ENCODE results near the gene MAGOHB.
"Not testable (repeated sequence)": the region's sequence is repeated elsewhere in the genome, so short reads cannot be mapped to it uniquely, and the experiment has no call there.

The MAGOHB gene

GRCh38 chr12:10574307-10574706, 39.1 kb downstream of the MAGOHB start:
- TF ChIP-seq EZH2phosphoT487 (conservative IDR thresholded peaks at IDR 0.05; ENCODE audit: low read length) (no peak), CTCF (IDR thresholded peaks at IDR 0.05; ENCODE audit: insufficient read depth, low read length, poor library complexity, severe bottlenecking) (no peak)
- H3K9me3 ChIP-seq (ENCODE audit: insufficient read depth, low read length), result no peaks in the 10 kb centered on the region
- H3K27ac ChIP-seq (ENCODE audit: low read depth, low read length), result no peak overlapping the region
- H3K9me2 ChIP-seq (replicated peaks; ENCODE audit: insufficient read depth, low read length), result no peaks in the 10 kb centered on the region
- H3K4me3 ChIP-seq (ENCODE audit: insufficient read depth, low read length, poor library complexity, severe bottlenecking), result no peak overlapping the region
- H2AFZ ChIP-seq (ENCODE audit: low read depth, low read length, severe bottlenecking), result no peak overlapping the region
- no peaks in the 10 kb centered on the region for H3F3A ChIP-seq (ENCODE audit: insufficient read depth)
- no peak overlapping the region for H3K4me2 ChIP-seq (ENCODE audit: low read depth, low read length, poor library complexity, severe bottlenecking)
- H3K79me2 ChIP-seq (ENCODE audit: insufficient read depth, low read length), result no peaks in the 10 kb centered on the region
- H3K36me3 ChIP-seq (ENCODE audit: low read length), result no peaks in the 10 kb centered on the region
- H4K20me1 ChIP-seq (ENCODE audit: low read depth, low read length), result no peaks in the 10 kb centered on the region
- no peaks in the 10 kb centered on the region for H3K27me3 ChIP-seq (ENCODE audit: low read length)
- no peak overlapping the region for H3K9ac ChIP-seq (ENCODE audit: low read length)

- H3K4me3 ChIP-seq (ENCODE audit: insufficient read depth, low read length, poor library complexity, severe bottlenecking); H3K79me2 ChIP-seq (ENCODE audit: insufficient read depth, low read length); H3F3A ChIP-seq (ENCODE audit: insufficient read depth); H2AFZ ChIP-seq (ENCODE audit: low read depth, low read length, severe bottlenecking); H3K9me2 ChIP-seq (replicated peaks; ENCODE audit: insufficient read depth, low read length); H3K9ac ChIP-seq (ENCODE audit: low read length); H3K27me3 ChIP-seq (ENCODE audit: low read length); H3K36me3 ChIP-seq (ENCODE audit: low read length); H4K20me1 ChIP-seq (ENCODE audit: low read depth, low read length); H3K4me2 ChIP-seq (ENCODE audit: low read depth, low read length, poor library complexity, severe bottlenecking); H3K27ac ChIP-seq (ENCODE audit: low read depth, low read length); H3K9me3 ChIP-seq (ENCODE audit: insufficient read depth, low read length): not testable (repeated sequence)
These were observed 41.4 kb downstream of the MAGOHB start for GRCh38 chr12:10572021-10572490.

GRCh38 chr12:10571141-10571540, 42.3 kb downstream of the MAGOHB start:
- Histone ChIP-seq H3F3A (ENCODE audit: insufficient read depth) (no peaks in the 10 kb centered on the region), H3K9me2 (replicated peaks; ENCODE audit: insufficient read depth, low read length) (no peaks in the 10 kb centered on the region), H3K27ac (ENCODE audit: low read depth, low read length) (no peak overlapping the region), H3K27me3 (ENCODE audit: low read length) (no peaks in the 10 kb centered on the region), H3K4me3 (ENCODE audit: insufficient read depth, low read length, poor library complexity, severe bottlenecking) (no peak overlapping the region), H3K4me2 (ENCODE audit: low read depth, low read length, poor library complexity, severe bottlenecking) (no peak overlapping the region), H2AFZ (ENCODE audit: low read depth, low read length, severe bottlenecking) (no peak overlapping the region), H3K9me3 (ENCODE audit: insufficient read depth, low read length) (no peaks in the 10 kb centered on the region), H4K20me1 (ENCODE audit: low read depth, low read length) (no peaks in the 10 kb centered on the region), H3K36me3 (ENCODE audit: low read length) (no peaks in the 10 kb centered on the region), H3K9ac (ENCODE audit: low read length) (no peak overlapping the region), H3K79me2 (ENCODE audit: insufficient read depth, low read length) (no peaks in the 10 kb centered on the region)
- TF ChIP-seq CTCF (IDR thresholded peaks at IDR 0.05; ENCODE audit: insufficient read depth, low read length, poor library complexity, severe bottlenecking) (no peak), EZH2phosphoT487 (conservative IDR thresholded peaks at IDR 0.05; ENCODE audit: low read length) (no peak)

GRCh38 chr12:10567813-10568212, 45.6 kb downstream of the MAGOHB start:
- Histone ChIP-seq H3F3A (ENCODE audit: insufficient read depth) (no peaks in the 10 kb centered on the region), H3K9me3 (ENCODE audit: insufficient read depth, low read length) (no peaks in the 10 kb centered on the region), H4K20me1 (ENCODE audit: low read depth, low read length) (no peaks in the 10 kb centered on the region), H3K4me2 (ENCODE audit: low read depth, low read length, poor library complexity, severe bottlenecking) (no peak overlapping the region), H2AFZ (ENCODE audit: low read depth, low read length, severe bottlenecking) (no peak overlapping the region), H3K9ac (ENCODE audit: low read length) (no peak overlapping the region), H3K27me3 (ENCODE audit: low read length) (no peaks in the 10 kb centered on the region), H3K36me3 (ENCODE audit: low read length) (no peaks in the 10 kb centered on the region), H3K4me3 (ENCODE audit: insufficient read depth, low read length, poor library complexity, severe bottlenecking) (no peak overlapping the region), H3K79me2 (ENCODE audit: insufficient read depth, low read length) (no peaks in the 10 kb centered on the region), H3K27ac (ENCODE audit: low read depth, low read length) (no peak overlapping the region), H3K9me2 (replicated peaks; ENCODE audit: insufficient read depth, low read length) (no peaks in the 10 kb centered on the region)
- no peak for TF ChIP-seq EZH2phosphoT487 (conservative IDR thresholded peaks at IDR 0.05; ENCODE audit: low read length)
- TF ChIP-seq CTCF (IDR thresholded peaks at IDR 0.05; ENCODE audit: insufficient read depth, low read length, poor library complexity, severe bottlenecking), result no peak

All from SU-DHL-6 (cell line).